Adipocyte (in vitro differentiated cells): ENCODE results near the gene EFCAB10.
"Not testable (repeated sequence)": the region's sequence is repeated elsewhere in the genome, so short reads cannot be mapped to it uniquely, and the experiment has no call there.

ENCODE experiments used
- DNase-seq: peaks from one replicate; pipeline ENCODE4 v3.0.0-alpha.2; 2015; ENCODE audit warnings: low read depth
- H3K27me3 ChIP-seq: replicated peaks from 2 replicates; pipeline ENCODE4 v1.7.0; 2013; ENCODE audit warnings: mild to moderate bottlenecking, low read length, moderate library complexity; ENCODE audit not compliant: control insufficient read depth, insufficient read depth
- H3K36me3 ChIP-seq: 2 replicates; pipeline ENCODE4 v1.7.0; 2013; ENCODE audit warnings: low read length, mild to moderate bottlenecking, moderate library complexity; ENCODE audit not compliant: control insufficient read depth, insufficient read depth, severe bottlenecking
- H3K4me1 ChIP-seq: 2 replicates; pipeline ENCODE4 v1.7.0; 2013; ENCODE audit warnings: mild to moderate bottlenecking, low read length, moderate library complexity; ENCODE audit not compliant: control insufficient read depth, insufficient read depth
- H3K4me3 ChIP-seq: 2 replicates; pipeline ENCODE4 v1.7.0; 2013; ENCODE audit warnings: mild to moderate bottlenecking, low read length, moderate library complexity
- H3K9ac ChIP-seq: 2 replicates; pipeline ENCODE4 v1.7.0; 2013; ENCODE audit warnings: mild to moderate bottlenecking, low read length, moderate library complexity
- H3K9me3 ChIP-seq: 2 replicates; pipeline ENCODE4 v1.7.0; 2013; ENCODE audit warnings: mild to moderate bottlenecking, low read length, moderate library complexity; ENCODE audit not compliant: control insufficient read depth

Gene EFCAB10

DNA sequence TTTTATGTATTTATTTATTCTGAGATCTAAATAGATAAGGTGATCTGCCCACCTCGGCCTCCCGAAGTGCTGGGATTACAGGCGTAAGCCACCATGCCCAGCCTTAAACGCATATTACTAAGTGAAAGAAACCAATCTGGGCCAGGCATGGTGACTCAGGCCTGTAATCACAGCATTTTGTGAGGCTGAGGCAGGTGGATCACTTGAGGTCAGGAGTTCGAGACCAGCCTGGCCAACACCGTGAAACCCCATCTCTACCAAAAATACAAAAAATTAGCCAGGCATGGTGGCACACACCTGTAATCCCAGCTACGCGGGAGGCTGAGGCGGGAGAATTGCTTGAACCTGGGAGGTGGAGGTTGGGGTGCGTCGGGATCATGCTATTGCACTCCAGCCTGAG lies 56.9 kb downstream of the EFCAB10 start:
- H3K9me3 ChIP-seq, H3K36me3 ChIP-seq, H3K4me3 ChIP-seq, H3K9ac ChIP-seq, H3K27me3 ChIP-seq, DNase-seq: not testable (repeated sequence)
- peaks cover 12% of the 10 kb centered on the region for H3K4me1 ChIP-seq

GRCh38 chr7:105521717-105522463 lies 59.4 kb downstream of the EFCAB10 start, which contains the start of gene PUS7:
Gene PUS7, minus strand, starts transcription at chr7:105522271. Its CDS starts 13,759 bp downstream, at chr7:105508512.
- Histone ChIP-seq H3K9ac (peak within 1 kb of the TSS; percentile 95), H3K4me3 (peak within 1 kb of the TSS; percentile 93), H3K9me3 (no peaks in the 10 kb centered on the region), H3K36me3 (peaks cover 5% of the 10 kb centered on the region), H3K4me1 (peaks cover 12% of the 10 kb centered on the region), H3K27me3 (no peaks in the 10 kb centered on the region)
- peak; percentile 96 for DNase-seq

DNA sequence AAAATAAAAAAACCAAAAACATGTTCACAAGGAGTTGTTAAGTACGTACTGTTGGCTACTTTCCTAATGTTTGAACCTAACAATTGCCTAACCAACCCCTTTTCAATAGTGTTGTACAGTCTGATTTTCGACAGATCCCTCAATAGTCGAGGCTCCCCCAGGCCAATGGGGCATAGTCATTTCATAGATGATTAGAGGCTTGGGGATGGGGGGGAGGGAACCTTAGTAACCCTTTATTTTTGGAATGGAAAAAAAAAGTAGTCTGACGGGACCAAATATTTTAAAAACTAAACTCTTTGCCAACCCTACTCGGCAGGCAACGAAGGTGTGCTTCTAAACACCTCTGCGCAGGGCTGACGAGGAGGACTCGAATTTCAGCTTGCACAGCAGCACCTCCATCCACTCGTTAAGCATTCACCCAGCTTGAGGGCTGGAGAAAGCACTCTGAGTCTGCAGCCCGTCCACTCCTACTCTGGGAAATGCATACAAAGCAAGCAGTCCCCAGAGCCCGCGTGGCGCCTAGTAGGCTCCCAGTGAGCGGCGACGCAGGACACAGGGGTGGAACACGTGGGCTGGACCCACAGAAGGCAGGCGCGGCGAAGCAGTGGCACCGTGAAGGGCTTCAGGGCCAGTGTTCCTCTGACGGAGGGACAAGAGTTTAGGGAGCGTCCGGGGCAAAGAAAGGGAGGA lies 60.1 kb downstream of the EFCAB10 start:
- Histone ChIP-seq H3K4me1 (peaks cover 12% of the 10 kb centered on the region), H3K9ac (peak overlapping the region; percentile 95), H3K36me3 (peaks cover 5% of the 10 kb centered on the region), H3K4me3 (peak overlapping the region; percentile 93), H3K27me3 (no peaks in the 10 kb centered on the region), H3K9me3 (no peaks in the 10 kb centered on the region)
- DNase-seq, result peak; percentile 80

GRCh38 chr7:105520620-105521019 lies 60.7 kb downstream of the EFCAB10 start:
- H3K4me3 ChIP-seq, result peak overlapping the region; percentile 93
- not testable (repeated sequence) for DNase-seq, H3K36me3 ChIP-seq, H3K9me3 ChIP-seq, H3K27me3 ChIP-seq
- peak overlapping the region; percentile 95 for H3K9ac ChIP-seq
- H3K4me1 ChIP-seq, result peaks cover 12% of the 10 kb centered on the region

DNA sequence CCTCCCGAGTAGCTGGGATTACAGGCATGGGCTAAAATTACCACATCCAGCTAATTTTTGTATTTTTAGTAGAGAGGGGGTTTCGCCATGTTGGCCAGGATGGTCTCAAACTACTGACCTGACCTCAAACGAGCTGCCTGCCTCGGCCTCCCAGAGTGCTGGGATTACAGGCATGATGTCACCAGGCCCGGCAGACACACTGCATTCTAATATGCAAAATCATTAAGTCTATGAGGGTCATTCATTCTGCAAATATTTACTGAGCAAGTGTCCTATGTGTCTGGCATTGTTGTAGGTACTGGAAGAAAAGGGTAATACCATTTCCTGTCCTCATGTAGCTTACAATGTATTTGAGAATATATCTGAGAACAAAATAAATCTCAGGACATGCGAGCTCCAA lies 61.9 kb downstream of the EFCAB10 start:
- Histone ChIP-seq H3K4me1 (peaks cover 12% of the 10 kb centered on the region), H3K9ac (no peak overlapping the region), H3K36me3 (peaks cover 5% of the 10 kb centered on the region), H3K27me3 (no peaks in the 10 kb centered on the region), H3K9me3 (no peaks in the 10 kb centered on the region), H3K4me3 (no peak overlapping the region)
- DNase-seq, result no peak

DNA sequence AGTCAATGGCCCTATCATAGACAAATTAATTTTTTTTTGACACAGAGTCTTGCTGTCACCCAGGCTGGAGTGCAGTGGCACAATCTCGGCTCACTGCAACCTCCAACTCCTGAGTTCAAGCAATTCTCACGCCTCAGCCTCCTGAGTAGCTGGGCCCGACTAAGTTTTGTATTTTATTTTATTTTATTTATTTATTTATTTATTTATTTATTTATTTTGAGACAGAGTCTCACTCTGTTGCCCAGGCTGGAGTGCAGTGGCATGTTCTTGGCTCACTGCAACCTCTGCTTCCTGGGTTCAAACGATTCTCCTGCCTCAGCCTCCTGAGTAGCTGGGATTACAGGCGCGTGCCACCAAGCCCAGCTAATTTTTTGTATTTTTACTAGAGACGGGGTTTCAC lies 65.7 kb downstream of the EFCAB10 start:
- not testable (repeated sequence) for H3K9me3 ChIP-seq, H3K4me1 ChIP-seq, H3K9ac ChIP-seq, H3K36me3 ChIP-seq, H3K4me3 ChIP-seq, H3K27me3 ChIP-seq, DNase-seq
